Measurements from ENCODE around the gene TIMM29. TPM values are rescaled to one million over a fixed set of nuclear protein-coding genes. Genes with fewer than 3 reads are reported as not detected.

The TIMM29 gene
- total RNA-seq, 1 donor from 2014 or later = 66.9 TPM

DNA sequence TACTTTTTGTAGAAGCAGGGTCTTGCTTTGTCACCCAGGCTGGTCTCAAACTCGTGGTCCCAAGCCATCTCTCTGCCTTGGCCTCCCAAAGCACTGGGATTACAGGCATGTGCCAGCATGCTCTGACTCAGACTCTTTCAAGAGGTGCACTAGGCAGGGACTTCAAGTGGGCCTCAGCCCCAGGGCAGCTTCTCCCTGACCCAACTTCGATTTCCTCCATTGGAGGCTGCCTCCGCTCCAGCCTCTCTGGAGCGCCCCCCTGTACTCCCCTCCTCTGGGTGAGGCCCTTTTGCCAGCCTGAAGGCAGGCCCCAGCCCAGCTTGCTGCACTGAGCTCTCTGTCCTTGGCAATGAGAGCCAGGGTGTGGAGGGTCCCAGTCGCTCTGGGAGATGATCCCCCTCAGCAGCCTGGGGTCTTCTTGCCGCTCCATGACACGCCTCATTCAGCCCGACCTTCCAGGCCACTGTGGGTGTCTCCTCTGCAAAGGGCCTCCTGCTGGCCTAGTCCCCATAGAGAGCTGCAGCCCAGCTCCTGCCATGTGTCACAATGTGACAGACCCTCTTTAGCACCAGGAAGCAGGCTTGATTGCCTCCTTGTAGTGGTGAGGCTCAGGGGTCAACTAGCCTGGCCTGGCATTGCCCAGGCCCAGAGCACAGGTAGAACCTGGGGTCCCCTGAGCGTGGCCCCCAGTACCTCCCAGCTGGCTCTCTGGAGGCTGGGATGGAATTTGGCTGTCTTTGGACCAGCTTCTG is 40.8 kb upstream of the TIMM29 start:
- Histone ChIP-seq H3K4me1 (no peaks in the 10 kb centered on the region), H3K4me3 (no peak overlapping the region), H3K27ac (no peak overlapping the region), H3K36me3 (no peaks in the 10 kb centered on the region), H3K9me3 (no peaks in the 10 kb centered on the region), H3K27me3 (no peaks in the 10 kb centered on the region)
- DNase-seq (ENCODE audit: low spot score in 2 of 2) = no peak
- intact Hi-C loops (cut with DNase I) = no loop called here
- TF ChIP-seq, protein P1, sequence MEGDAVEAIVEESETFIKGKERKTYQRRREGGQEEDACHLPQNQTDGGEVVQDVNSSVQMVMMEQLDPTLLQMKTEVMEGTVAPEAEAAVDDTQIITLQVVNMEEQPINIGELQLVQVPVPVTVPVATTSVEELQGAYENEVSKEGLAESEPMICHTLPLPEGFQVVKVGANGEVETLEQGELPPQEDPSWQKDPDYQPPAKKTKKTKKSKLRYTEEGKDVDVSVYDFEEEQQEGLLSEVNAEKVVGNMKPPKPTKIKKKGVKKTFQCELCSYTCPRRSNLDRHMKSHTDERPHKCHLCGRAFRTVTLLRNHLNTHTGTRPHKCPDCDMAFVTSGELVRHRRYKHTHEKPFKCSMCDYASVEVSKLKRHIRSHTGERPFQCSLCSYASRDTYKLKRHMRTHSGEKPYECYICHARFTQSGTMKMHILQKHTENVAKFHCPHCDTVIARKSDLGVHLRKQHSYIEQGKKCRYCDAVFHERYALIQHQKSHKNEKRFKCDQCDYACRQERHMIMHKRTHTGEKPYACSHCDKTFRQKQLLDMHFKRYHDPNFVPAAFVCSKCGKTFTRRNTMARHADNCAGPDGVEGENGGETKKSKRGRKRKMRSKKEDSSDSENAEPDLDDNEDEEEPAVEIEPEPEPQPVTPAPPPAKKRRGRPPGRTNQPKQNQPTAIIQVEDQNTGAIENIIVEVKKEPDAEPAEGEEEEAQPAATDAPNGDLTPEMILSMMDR (IDR thresholded peaks at IDR 0.05) = no peak

DNA sequence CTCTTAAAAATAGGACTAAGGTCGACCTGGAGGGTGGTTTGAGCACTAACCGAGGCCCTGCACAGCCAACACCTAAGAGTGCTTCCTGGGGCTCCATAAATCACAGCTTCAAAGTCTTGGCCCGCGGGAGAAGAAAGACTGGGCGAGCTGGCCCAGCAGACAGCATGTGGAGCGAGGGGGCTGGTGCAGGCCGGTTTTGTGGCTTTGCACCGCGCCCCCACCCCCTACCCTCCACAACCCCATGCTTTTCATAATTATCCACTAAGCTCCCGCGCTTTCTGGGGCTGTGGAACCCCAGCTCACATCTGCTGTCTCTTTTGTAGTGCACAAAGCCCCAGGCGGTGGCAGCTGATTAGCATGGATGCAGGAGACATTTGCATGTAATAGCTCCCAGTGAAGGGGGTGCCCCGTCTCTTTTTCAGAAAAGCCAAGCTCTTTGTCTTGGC is 40.2 kb upstream of the TIMM29 start:
- Histone ChIP-seq H3K9me3 (no peaks in the 10 kb centered on the region), H3K27me3 (no peaks in the 10 kb centered on the region), H3K4me1 (no peaks in the 10 kb centered on the region), H3K4me3 (no peak overlapping the region), H3K36me3 (no peaks in the 10 kb centered on the region), H3K27ac (no peak overlapping the region)
- intact Hi-C loops (cut with DNase I) = no loop called here
- DNase-seq (ENCODE audit: low spot score in 2 of 2) = no peak
- TF ChIP-seq, protein P1 (IDR thresholded peaks at IDR 0.05) = no peak

DNA sequence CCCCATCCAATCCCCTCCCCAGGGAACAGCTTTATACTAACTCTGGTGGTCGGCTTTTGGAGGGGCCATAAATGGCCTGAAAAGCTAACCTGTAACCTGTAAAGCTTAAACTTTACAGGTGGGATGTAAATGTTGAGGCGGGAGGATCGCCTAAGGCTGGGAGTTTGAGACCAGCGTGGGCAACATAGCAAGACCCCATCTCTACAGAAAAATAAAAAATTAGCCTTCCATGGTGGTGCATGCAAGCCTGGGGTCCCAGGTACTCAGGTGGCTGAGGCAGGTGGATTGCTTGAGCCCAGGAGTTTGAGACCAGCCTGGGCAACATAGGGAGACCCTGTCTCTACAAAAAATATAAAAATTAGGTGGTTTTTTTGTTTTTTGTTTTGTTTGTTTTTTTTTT is 38.7 kb upstream of the TIMM29 start:
- H3K36me3 ChIP-seq = no peaks in the 10 kb centered on the region
- no peaks in the 10 kb centered on the region for H3K27me3 ChIP-seq
- H3K4me3 ChIP-seq = no peak overlapping the region
- intact Hi-C loops (cut with DNase I) = no loop called here
- no peak overlapping the region for H3K27ac ChIP-seq
- H3K4me1 ChIP-seq = peaks cover 0 to 2% of the 10 kb centered on the region in 2 donors
- H3K9me3 ChIP-seq = no peaks in the 10 kb centered on the region
- DNase-seq (ENCODE audit: low spot score in 2 of 2) = no peak
- TF ChIP-seq, protein P1 (IDR thresholded peaks at IDR 0.05) = no peak

DNA sequence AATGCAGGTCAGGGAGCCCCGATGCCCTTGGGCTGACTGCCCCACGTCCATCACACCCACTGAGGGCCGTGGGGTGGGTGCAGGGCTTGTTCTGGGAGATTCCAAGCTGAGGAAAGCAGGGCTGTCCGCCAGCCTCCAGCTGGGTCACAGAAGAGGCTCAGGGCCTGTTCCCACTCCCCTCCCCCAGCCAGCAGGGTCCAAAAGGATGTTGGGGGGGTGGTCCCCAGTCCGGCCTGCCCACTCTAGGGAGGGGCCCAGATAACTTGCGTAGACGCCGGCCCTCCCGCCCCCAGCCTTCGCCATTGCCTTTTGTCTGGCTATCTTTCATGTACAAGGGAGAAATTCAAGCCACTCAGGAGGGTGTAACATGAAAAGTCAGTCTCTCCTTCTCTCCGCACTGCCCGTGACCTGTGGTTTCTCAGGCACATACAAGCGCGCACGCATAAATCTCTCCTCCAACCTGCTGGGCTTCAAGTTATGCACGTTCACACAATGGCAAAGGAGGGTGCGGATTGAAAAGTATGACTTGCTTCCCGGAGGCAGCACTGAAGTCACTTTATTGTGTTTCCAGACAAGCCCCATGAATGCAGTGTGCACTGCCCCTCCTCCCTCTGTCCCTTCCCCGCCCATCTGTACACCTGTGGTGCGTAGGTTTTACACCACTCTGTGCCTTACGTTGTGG is 37.1 kb upstream of the TIMM29 start:
- no peak overlapping the region for H3K27ac ChIP-seq
- H3K4me1 ChIP-seq = peaks cover 0 to 2% of the 10 kb centered on the region in 2 donors

DNA sequence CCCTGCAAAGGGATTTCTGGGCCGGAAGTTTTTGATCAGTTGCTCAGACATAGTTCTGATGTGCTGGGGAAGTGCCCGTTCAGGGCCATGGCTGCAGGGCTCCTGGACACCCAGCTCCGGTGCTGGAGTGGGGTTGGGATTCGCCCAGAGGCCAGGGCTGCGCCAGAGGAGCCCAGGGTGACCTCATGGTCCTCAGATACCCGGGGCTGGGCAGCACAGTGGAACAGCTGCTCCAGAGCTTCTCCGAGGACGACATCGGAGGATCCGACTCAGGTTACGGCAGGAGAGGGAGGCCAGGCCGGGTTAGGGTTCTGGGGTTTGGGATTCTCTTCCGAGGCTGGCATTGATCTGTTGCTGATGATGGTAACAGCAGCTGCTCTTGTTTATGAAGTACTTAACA is 36.4 kb upstream of the TIMM29 start:
- peaks cover 0 to 2% of the 10 kb centered on the region in 2 donors for H3K4me1 ChIP-seq
- H3K9me3 ChIP-seq = no peaks in the 10 kb centered on the region
- H3K36me3 ChIP-seq = no peaks in the 10 kb centered on the region
- TF ChIP-seq, protein P1 (IDR thresholded peaks at IDR 0.05) = no peak
- intact Hi-C loops (cut with DNase I) = no loop called here
- H3K27ac ChIP-seq = no peak overlapping the region
- no peaks in the 10 kb centered on the region for H3K27me3 ChIP-seq
- DNase-seq (ENCODE audit: low spot score in 2 of 2) = no peak
- H3K4me3 ChIP-seq = no peak overlapping the region

More for the DNA sequence above, 37.1 kb upstream of the TIMM29 start:
- no peaks in the 10 kb centered on the region for H3K36me3 ChIP-seq
- DNase-seq (ENCODE audit: low spot score in 2 of 2) = no peak
- H3K27me3 ChIP-seq = no peaks in the 10 kb centered on the region
- TF ChIP-seq, protein P1 (IDR thresholded peaks at IDR 0.05) = no peak
- intact Hi-C loops (cut with DNase I) = no loop called here
- H3K9me3 ChIP-seq = no peaks in the 10 kb centered on the region
- H3K4me3 ChIP-seq = no peak overlapping the region
